DOHH2 (cell line): Measurements from ENCODE around the gene GALNT12.

Experiments
- H3F3A ChIP-seq: fragments of 200-600 bp; sonication (generic), shearing (Covaris generic); 2 replicates; pipeline ENCODE4 v1.6.0; 2016; ENCODE audit warnings: antibody characterized with exemption, mild to moderate bottlenecking; ENCODE audit not compliant: control insufficient read depth, insufficient read depth
- H3K27ac ChIP-seq: fragments of 200-600 bp; sonication (generic); 2 replicates; pipeline ENCODE4 v1.5.1; 2014; ENCODE audit warnings: low read depth, mild to moderate bottlenecking, low read length, moderate library complexity
- H3K27me3 ChIP-seq: fragments of 200-600 bp; sonication (generic); 2 replicates; pipeline ENCODE4 v1.6.1; 2014; ENCODE audit warnings: mild to moderate bottlenecking, low read length, mixed read lengths; ENCODE audit not compliant: control insufficient read depth
- H3K36me3 ChIP-seq: fragments of 200-600 bp; sonication (generic); 2 replicates; pipeline ENCODE4 v1.6.1; 2014; ENCODE audit warnings: mild to moderate bottlenecking, low read length, moderate library complexity, mixed read lengths; ENCODE audit not compliant: control insufficient read depth
- H3K4me1 ChIP-seq: fragments of 200-600 bp; sonication (generic); 2 replicates; pipeline ENCODE4 v1.6.1; 2014; ENCODE audit warnings: mild to moderate bottlenecking, low read length, mixed read lengths; ENCODE audit not compliant: control insufficient read depth
- H3K4me2 ChIP-seq: fragments of 200-600 bp; sonication (generic); 2 replicates; pipeline ENCODE4 v1.6.0; 2014; ENCODE audit warnings: mild to moderate bottlenecking, low read length, moderate library complexity
- H3K4me3 ChIP-seq: fragments of 200-600 bp; sonication (generic); 2 replicates; pipeline ENCODE4 v1.5.1; 2014; ENCODE audit warnings: mild to moderate bottlenecking, low read length, mixed read lengths
- H3K79me2 ChIP-seq: fragments of 200-600 bp; sonication (generic); 2 replicates; pipeline ENCODE4 v1.6.1; 2014; ENCODE audit warnings: mild to moderate bottlenecking, low read length, mixed read lengths; ENCODE audit not compliant: control insufficient read depth
- H3K9me2 ChIP-seq: fragments of 200-600 bp; sonication (generic); replicated peaks from 2 replicates; pipeline ENCODE4 v1.6.1; 2014; ENCODE audit warnings: mild to moderate bottlenecking, low read length, mixed read lengths; ENCODE audit not compliant: control insufficient read depth
- H3K9me3 ChIP-seq: fragments of 200-600 bp; sonication (generic); 2 replicates; pipeline ENCODE4 v1.6.1; 2014; ENCODE audit warnings: antibody characterized with exemption, low read length, mixed read lengths; ENCODE audit not compliant: control insufficient read depth, insufficient read depth
- H4K20me1 ChIP-seq: fragments of 200-600 bp; sonication (generic); 2 replicates; pipeline ENCODE4 v1.6.0; 2014; ENCODE audit warnings: low read depth, mild to moderate bottlenecking, antibody characterized with exemption, low read length, moderate library complexity; ENCODE audit not compliant: control insufficient read depth, insufficient read depth
- EZH2phosphoT487 ChIP-seq: fragments of 200-600 bp; sonication (generic); IDR thresholded peaks from 2 replicates; pipeline ENCODE4 v1.6.1; 2017; ENCODE audit warnings: borderline replicate concordance, mild to moderate bottlenecking, antibody characterized with exemption, low read length, moderate library complexity, mixed read lengths
- TF ChIP-seq, protein P1 (sequence below): fragments of 200-600 bp; sonication (generic); IDR thresholded peaks from one replicate; pipeline ENCODE4 v1.5.1; 2014; ENCODE audit warnings: antibody characterized with exemption, mild to moderate bottlenecking, low read depth, low read length; ENCODE audit not compliant: poor library complexity, severe bottlenecking

The GALNT12 gene

DNA sequence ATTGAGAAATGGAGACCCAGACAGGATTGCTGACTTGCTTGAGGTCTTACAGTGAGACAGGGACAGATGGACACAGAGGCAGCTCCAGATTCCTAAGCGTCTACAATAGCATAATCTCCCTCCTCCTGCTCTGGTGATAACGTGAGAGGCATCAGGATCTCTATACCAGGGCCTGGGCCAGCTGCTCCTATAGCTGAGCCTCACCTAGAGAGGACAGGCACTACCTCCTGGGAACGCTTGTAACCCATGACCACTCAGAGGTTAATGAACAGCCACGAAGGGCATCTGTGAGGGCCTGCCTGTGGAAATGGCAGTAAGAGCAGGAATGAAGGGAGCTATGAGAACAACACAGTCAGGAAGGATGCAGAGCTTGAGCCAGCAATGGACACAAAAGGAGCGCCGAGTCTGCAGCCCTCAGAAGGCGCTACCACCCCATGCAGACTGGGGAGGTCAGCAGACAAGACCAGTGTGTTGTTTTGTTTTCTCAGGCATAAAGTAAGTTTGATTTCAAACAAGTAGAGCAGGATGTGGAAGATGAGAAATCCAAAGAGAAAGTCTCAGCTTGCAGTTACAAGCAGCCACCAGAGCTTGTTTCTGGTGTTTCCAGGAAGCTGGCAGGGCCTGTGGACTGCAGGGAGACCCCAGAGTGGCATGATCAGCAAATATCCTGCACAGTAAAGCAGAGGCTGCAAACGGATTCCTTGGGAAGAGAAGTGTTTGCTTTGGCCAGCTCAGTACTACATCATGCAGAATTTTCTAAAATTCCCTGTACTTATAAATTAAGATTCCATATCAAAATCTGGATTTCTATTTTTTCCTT, 28.5 kb upstream of the GALNT12 start:
- H3K4me2 ChIP-seq: no peak overlapping the region
- H3K79me2 ChIP-seq: no peaks in the 10 kb centered on the region
- H3K9me3 ChIP-seq: no peaks in the 10 kb centered on the region
- H3F3A ChIP-seq: no peaks in the 10 kb centered on the region
- TF ChIP-seq, protein P1, sequence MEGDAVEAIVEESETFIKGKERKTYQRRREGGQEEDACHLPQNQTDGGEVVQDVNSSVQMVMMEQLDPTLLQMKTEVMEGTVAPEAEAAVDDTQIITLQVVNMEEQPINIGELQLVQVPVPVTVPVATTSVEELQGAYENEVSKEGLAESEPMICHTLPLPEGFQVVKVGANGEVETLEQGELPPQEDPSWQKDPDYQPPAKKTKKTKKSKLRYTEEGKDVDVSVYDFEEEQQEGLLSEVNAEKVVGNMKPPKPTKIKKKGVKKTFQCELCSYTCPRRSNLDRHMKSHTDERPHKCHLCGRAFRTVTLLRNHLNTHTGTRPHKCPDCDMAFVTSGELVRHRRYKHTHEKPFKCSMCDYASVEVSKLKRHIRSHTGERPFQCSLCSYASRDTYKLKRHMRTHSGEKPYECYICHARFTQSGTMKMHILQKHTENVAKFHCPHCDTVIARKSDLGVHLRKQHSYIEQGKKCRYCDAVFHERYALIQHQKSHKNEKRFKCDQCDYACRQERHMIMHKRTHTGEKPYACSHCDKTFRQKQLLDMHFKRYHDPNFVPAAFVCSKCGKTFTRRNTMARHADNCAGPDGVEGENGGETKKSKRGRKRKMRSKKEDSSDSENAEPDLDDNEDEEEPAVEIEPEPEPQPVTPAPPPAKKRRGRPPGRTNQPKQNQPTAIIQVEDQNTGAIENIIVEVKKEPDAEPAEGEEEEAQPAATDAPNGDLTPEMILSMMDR: no peak
- no peak for TF ChIP-seq EZH2phosphoT487
- H3K4me3 ChIP-seq: no peak overlapping the region
- no peaks in the 10 kb centered on the region for H3K4me1 ChIP-seq
- no peak overlapping the region for H3K27ac ChIP-seq
- H4K20me1 ChIP-seq: no peaks in the 10 kb centered on the region
- no peaks in the 10 kb centered on the region for H3K36me3 ChIP-seq
- no peaks in the 10 kb centered on the region for H3K9me2 ChIP-seq
- H3K27me3 ChIP-seq: no peaks in the 10 kb centered on the region

GRCh38 chr9:98780059-98780749, 27.3 kb upstream of the GALNT12 start:
- Histone ChIP-seq H3K4me3 (no peak overlapping the region), H4K20me1 (no peaks in the 10 kb centered on the region), H3K79me2 (no peaks in the 10 kb centered on the region), H3K27me3 (no peaks in the 10 kb centered on the region), H3K9me2 (no peaks in the 10 kb centered on the region), H3F3A (no peaks in the 10 kb centered on the region), H3K9me3 (no peaks in the 10 kb centered on the region), H3K27ac (no peak overlapping the region), H3K4me1 (no peaks in the 10 kb centered on the region), H3K36me3 (no peaks in the 10 kb centered on the region), H3K4me2 (no peak overlapping the region)
- TF ChIP-seq, protein P1: no peak
- no peak for TF ChIP-seq EZH2phosphoT487

- Histone ChIP-seq H3K9me3 (no peaks in the 10 kb centered on the region), H3K79me2 (no peaks in the 10 kb centered on the region), H3F3A (no peaks in the 10 kb centered on the region), H4K20me1 (no peaks in the 10 kb centered on the region), H3K9me2 (no peaks in the 10 kb centered on the region), H3K27me3 (no peaks in the 10 kb centered on the region), H3K27ac (no peak overlapping the region), H3K36me3 (no peaks in the 10 kb centered on the region), H3K4me1 (no peaks in the 10 kb centered on the region), H3K4me3 (no peak overlapping the region), H3K4me2 (no peak overlapping the region)
- TF ChIP-seq EZH2phosphoT487: no peak
- TF ChIP-seq, protein P1: no peak
These were observed 25.7 kb upstream of the GALNT12 start for GRCh38 chr9:98781588-98782383.
